Measurements from ENCODE around the gene ISCU. TPM values are rescaled to one million over a fixed set of nuclear protein-coding genes. Genes with fewer than 3 reads are reported as not detected.

The ISCU gene
- total RNA-seq, 1 experiment from 2014 or later, result 163 TPM

Other genes with a start within 250 kb of the ISCU start
- gene CMKLR1, start 223.3 kb upstream of the ISCU start, total RNA-seq (2014; rRNA removed; shearing (Covaris generic)), result not detected in 2 replicates
- gene FICD, start 47.3 kb upstream of the ISCU start, total RNA-seq (2014; rRNA removed; shearing (Covaris generic)), result 6.1 and 7.4 TPM in 2 replicates
- 66.3 and 84.2 TPM in 2 replicates for gene SART3, start 1.4 kb upstream of the ISCU start, total RNA-seq (2014; rRNA removed; shearing (Covaris generic))
- gene TMEM119, start 35.5 kb downstream of the ISCU start, total RNA-seq (2014; rRNA removed; shearing (Covaris generic)), result not detected in 2 replicates
- 0.50 and 0.80 TPM in 2 replicates for gene SELPLG, start 71.3 kb downstream of the ISCU start, total RNA-seq (2014; rRNA removed; shearing (Covaris generic))
- gene CORO1C, start 168.9 kb downstream of the ISCU start, total RNA-seq (2014; rRNA removed; shearing (Covaris generic)), result 156 and 175 TPM in 2 replicates

Data from SK-MEL-5 (cell line).